Measurements from ENCODE around the gene MALRD1. TPM values are rescaled to one million over a fixed set of nuclear protein-coding genes. Genes with fewer than 3 reads are reported as not detected.

The MALRD1 gene
- total RNA-seq, 4 donors from 2014 or later = 0.50 to 2.8 (median 1.6) TPM

DNA sequence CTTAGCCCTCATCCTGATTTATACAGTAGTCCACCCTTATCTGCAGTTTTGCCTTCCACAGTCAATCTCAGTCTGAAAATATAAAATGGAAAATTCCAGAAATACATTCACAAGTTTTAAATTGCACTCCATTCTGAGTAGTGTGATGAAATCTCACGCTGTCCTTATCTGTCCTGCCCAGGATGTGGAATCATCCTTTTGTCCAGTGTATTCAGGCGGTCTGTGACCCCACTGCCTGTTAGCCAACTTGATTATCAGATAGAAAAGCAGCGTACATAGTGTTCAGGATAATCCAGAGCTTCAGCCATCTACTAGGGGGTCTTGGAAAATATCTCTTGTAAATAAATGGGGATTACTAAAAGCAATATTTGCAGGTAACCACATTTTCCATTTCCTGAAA, 146.3 kb downstream of the MALRD1 start:
- Histone ChIP-seq H3K36me3 (no peaks in the 10 kb centered on the region), H3K27me3 (no peaks in the 10 kb centered on the region), H3K4me1 (no peaks in the 10 kb centered on the region), H3K9me3 (no peaks in the 10 kb centered on the region), H3K4me3 (no peak overlapping the region), H3K27ac (no peak overlapping the region)
- TF ChIP-seq EP300 (IDR thresholded peaks at IDR 0.05) (no peak), POLR2AphosphoS5 (IDR thresholded peaks at IDR 0.05) (no peak), POLR2A (IDR thresholded peaks at IDR 0.05) (no peak)
- TF ChIP-seq, protein P1, sequence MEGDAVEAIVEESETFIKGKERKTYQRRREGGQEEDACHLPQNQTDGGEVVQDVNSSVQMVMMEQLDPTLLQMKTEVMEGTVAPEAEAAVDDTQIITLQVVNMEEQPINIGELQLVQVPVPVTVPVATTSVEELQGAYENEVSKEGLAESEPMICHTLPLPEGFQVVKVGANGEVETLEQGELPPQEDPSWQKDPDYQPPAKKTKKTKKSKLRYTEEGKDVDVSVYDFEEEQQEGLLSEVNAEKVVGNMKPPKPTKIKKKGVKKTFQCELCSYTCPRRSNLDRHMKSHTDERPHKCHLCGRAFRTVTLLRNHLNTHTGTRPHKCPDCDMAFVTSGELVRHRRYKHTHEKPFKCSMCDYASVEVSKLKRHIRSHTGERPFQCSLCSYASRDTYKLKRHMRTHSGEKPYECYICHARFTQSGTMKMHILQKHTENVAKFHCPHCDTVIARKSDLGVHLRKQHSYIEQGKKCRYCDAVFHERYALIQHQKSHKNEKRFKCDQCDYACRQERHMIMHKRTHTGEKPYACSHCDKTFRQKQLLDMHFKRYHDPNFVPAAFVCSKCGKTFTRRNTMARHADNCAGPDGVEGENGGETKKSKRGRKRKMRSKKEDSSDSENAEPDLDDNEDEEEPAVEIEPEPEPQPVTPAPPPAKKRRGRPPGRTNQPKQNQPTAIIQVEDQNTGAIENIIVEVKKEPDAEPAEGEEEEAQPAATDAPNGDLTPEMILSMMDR (IDR thresholded peaks at IDR 0.05) = no peak
- no peak for ATAC-seq
- WGBS, 2 donors (ENCODE audit: low coverage in 1 of 2) = 87 to 100% methylated on average over 1 to 3 of the region's 3 CpGs

GRCh38 chr10:19195698-19196097, 147.1 kb downstream of the MALRD1 start:
- WGBS, 2 donors (ENCODE audit: low coverage in 1 of 2) = 82 to 91% methylated on average over 4 to 5 of the region's 5 CpGs
- H3K27me3 ChIP-seq = no peaks in the 10 kb centered on the region
- TF ChIP-seq POLR2A (IDR thresholded peaks at IDR 0.05) (no peak), EP300 (IDR thresholded peaks at IDR 0.05) (no peak), POLR2AphosphoS5 (IDR thresholded peaks at IDR 0.05) (no peak)
- TF ChIP-seq, protein P1 (IDR thresholded peaks at IDR 0.05) = no peak
- no peak overlapping the region for H3K4me3 ChIP-seq
- no peaks in the 10 kb centered on the region for H3K4me1 ChIP-seq
- ATAC-seq = no peak
- H3K36me3 ChIP-seq = no peaks in the 10 kb centered on the region
- H3K27ac ChIP-seq = no peak overlapping the region
- no peaks in the 10 kb centered on the region for H3K9me3 ChIP-seq

GRCh38 chr10:19200211-19200610, 151.6 kb downstream of the MALRD1 start:
- Histone ChIP-seq H3K4me3 (no peak overlapping the region), H3K4me1 (no peaks in the 10 kb centered on the region), H3K27ac (no peak overlapping the region), H3K36me3 (no peaks in the 10 kb centered on the region), H3K9me3 (no peaks in the 10 kb centered on the region), H3K27me3 (no peaks in the 10 kb centered on the region)
- no peak for ATAC-seq
- 75 to 77% methylated on average over 2 of the region's 2 CpGs for WGBS, 2 donors (ENCODE audit: low coverage in 1 of 2)
- TF ChIP-seq, protein P1 (IDR thresholded peaks at IDR 0.05) = no peak
- TF ChIP-seq POLR2AphosphoS5 (IDR thresholded peaks at IDR 0.05) (no peak), POLR2A (IDR thresholded peaks at IDR 0.05) (no peak), EP300 (IDR thresholded peaks at IDR 0.05) (no peak)

DNA sequence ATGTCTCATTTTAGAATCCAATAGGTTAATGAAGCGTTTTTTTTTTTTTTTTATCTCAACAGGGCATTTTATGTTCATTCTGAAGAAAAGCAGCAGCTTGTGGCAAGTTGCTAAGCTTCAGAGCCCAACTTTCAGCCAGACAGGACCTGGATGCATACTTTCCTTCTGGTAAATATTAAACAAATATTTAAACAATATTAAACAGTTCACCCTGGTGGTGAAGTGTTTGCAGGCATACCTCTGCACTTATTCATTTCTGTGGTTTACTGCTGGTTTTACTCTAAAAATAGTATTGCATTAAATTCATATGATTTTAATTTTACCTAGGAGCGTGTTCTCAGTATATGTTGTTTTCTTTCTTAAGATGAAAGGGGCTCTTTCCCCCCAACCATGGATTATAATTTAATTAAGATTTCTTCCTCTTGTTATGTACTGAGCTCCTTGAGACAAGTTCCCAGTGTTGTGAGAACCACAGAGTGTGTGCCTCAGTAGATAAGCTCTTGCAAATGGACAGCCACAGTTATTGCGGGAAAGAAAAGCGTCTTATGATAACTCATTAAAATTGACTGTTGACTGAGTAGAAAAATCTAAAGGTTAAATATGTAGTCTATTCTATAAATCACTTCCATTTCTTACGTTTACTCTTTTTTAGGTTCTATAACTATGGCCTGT, 155.8 kb downstream of the MALRD1 start:
- Histone ChIP-seq H3K36me3 (no peaks in the 10 kb centered on the region), H3K27me3 (no peaks in the 10 kb centered on the region), H3K27ac (no peak overlapping the region), H3K4me1 (no peaks in the 10 kb centered on the region), H3K9me3 (no peaks in the 10 kb centered on the region), H3K4me3 (no peak overlapping the region)
- 59 to 72% methylated on average over 4 to 5 of the region's 5 CpGs for WGBS, 2 donors (ENCODE audit: low coverage in 1 of 2)
- TF ChIP-seq, protein P1 (IDR thresholded peaks at IDR 0.05) = no peak
- TF ChIP-seq POLR2AphosphoS5 (IDR thresholded peaks at IDR 0.05) = no peak
- TF ChIP-seq POLR2A (IDR thresholded peaks at IDR 0.05) = no peak
- TF ChIP-seq EP300 (IDR thresholded peaks at IDR 0.05) = no peak
- no peak for ATAC-seq

DNA sequence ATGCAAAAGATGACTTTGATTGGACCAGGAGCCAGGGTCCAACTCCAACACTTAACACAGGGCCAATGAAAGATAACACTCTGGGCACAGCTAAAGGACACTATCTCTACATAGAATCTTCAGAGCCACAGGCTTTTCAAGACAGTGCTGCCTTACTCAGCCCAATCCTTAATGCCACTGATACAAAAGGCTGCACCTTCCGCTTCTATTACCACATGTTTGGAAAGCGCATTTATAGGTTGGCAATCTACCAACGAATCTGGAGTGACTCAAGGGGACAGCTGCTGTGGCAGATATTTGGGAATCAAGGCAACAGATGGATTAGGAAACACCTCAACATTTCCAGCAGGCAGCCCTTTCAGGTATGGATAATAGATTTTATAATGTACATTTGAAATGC, 160.7 kb downstream of the MALRD1 start:
- 69% methylated on average over 3 of the region's 3 CpGs; no CpG with 5 or more reads in 1 of the 2 donors for WGBS, 2 donors (ENCODE audit: low coverage in 1 of 2)
- TF ChIP-seq EP300 (IDR thresholded peaks at IDR 0.05) (no peak), POLR2AphosphoS5 (IDR thresholded peaks at IDR 0.05) (no peak), POLR2A (IDR thresholded peaks at IDR 0.05) (no peak)
- TF ChIP-seq, protein P1 (IDR thresholded peaks at IDR 0.05) = no peak
- no peaks in the 10 kb centered on the region for H3K9me3 ChIP-seq

More for the DNA sequence above, 160.7 kb downstream of the MALRD1 start:
- ATAC-seq = no peak
- no peaks in the 10 kb centered on the region for H3K4me1 ChIP-seq
- H3K36me3 ChIP-seq = no peaks in the 10 kb centered on the region
- no peaks in the 10 kb centered on the region for H3K27me3 ChIP-seq
- H3K4me3 ChIP-seq = no peak overlapping the region
- H3K27ac ChIP-seq = no peak overlapping the region
